Prostate gland (tissue), 2 donors: ENCODE results near the gene TMOD4. TPM values are rescaled to one million over a fixed set of nuclear protein-coding genes. Genes with fewer than 3 reads are reported as not detected.

Experiments used
- DNase-seq: peaks from one replicate; pipeline ENCODE4 v3.0.0-alpha.2; 2019; ENCODE audit warnings: low spot score
- H3K27ac ChIP-seq, 2 donors: fragments of 200-600 bp; sonication (generic); 2 replicates each; pipeline ENCODE4 v1.5.1; 2017 to 2019
- H3K27me3 ChIP-seq: fragments of 200-600 bp; sonication (generic); replicated peaks from 2 replicates; pipeline ENCODE4 v1.5.1; 2019; ENCODE audit not compliant: insufficient read depth
- H3K36me3 ChIP-seq, 2 donors: fragments of 200-600 bp; sonication (generic); 1 replicate in 1 of 2; 2 replicates in 1 of 2; pipeline versions ENCODE4 v1.5.1 to v1.8.1; 2017 to 2019
- H3K4me1 ChIP-seq: fragments of 200-600 bp; sonication (generic); replicated peaks from 2 replicates; pipeline ENCODE4 v1.5.1; 2019
- H3K4me3 ChIP-seq, 2 donors: fragments of 200-600 bp; sonication (generic); 2 replicates each; pipeline ENCODE4 v1.5.1; 2017 to 2019
- H3K9me3 ChIP-seq: fragments of 200-600 bp; sonication (generic); 2 replicates; pipeline ENCODE4 v1.5.1; 2017
- CTCF ChIP-seq, 4 experiments: fragments of 200-600 bp in 2 of 4; fragments of 450-650 bp in 2 of 4; sonication (generic) in 2 of 4; IDR thresholded peaks; 1 replicate in 3 of 4; 2 replicates in 1 of 4; pipeline ENCODE4 v1.5.1; 2016 to 2019; ENCODE audit warnings: antibody characterized with exemption in 4 of 4, mild to moderate bottlenecking in 2 of 4, moderate library complexity in 2 of 4
- POLR2A ChIP-seq: fragments of 450-650 bp; IDR thresholded peaks from one replicate; pipeline ENCODE4 v1.6.1; 2016; ENCODE audit warnings: antibody characterized with exemption, mild to moderate bottlenecking
- POLR2AphosphoS5 ChIP-seq: sonication (generic); formaldehyde crosslinking; IDR thresholded peaks from one replicate; pipeline ENCODE4 v1.6.1; 2017; ENCODE audit warnings: antibody characterized with exemption
- WGBS: methylation state at CpG from one replicate; pipeline ENCODE4 v1.1.5; 2018; 5-methylcytosine and 5-hydroxymethylcytosine counted together
- intact Hi-C: fragments of 100-400 bp; cut with DNase I; formaldehyde crosslinking; loops from one replicate; pipeline ENCODE4 v1.14.2; 2022
- total RNA-seq, 2 donors: library from RNA; depleted of rRNA; stranded (reverse); fragments of >200 nt; gene quantifications; one replicate each; pipeline ENCODE4 v1.1.0, GENCODE V29; 2016

Gene TMOD4
- total RNA-seq, 2 donors from 2014 or later: 1.7 TPM; not detected in 1

DNA sequence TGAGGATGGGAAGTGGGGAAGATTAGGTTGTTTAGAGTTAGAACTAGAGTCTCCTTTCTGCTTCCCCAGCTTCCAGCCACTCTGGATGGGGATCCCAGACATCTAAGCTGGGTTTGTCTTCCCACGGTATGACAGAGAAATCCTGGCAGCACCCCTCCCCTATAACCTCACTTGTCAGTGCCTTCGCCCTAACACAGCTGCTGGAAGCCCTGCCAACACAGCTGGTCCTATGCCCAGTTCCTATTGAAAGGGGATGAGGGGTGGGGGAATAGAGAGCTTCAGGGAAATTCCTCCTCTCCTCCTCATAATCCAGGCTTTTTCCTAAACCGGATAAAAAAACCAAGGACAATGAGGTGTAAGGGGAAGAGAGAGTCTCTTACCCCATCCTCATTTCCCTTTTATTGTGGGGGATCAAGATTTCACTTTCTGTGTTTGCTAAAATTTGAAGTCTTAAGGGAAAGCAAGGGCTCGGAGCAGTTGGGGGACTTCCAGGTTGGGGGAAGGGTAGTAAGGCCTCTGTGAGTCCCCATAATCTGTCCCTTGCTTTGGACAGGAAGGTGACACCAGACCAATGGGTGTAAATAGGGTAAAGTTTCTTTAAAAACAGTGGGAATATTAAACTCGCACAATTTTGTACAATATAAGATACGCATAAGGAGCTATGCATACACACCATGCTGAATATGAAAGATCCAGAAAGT lies 590 bp downstream of the TMOD4 start:
- Histone ChIP-seq H3K9me3 (no peaks in the 10 kb centered on the region), H3K4me1 (no peaks in the 10 kb centered on the region), H3K27me3 (no peaks in the 10 kb centered on the region), H3K4me3 (no peak overlapping the region), H3K27ac (no peak overlapping the region), H3K36me3 (peaks cover 0 to 8% of the 10 kb centered on the region in 2 donors)
- no peak for TF ChIP-seq POLR2A
- no peak for TF ChIP-seq POLR2AphosphoS5
- no peak for TF ChIP-seq CTCF (IDR thresholded peaks at IDR 0.05)
- WGBS: 52% methylated on average over 6 of the region's 6 CpGs
- intact Hi-C loops: no loop called here
- DNase-seq: no peak

- TF ChIP-seq POLR2A (no peak), POLR2AphosphoS5 (no peak), CTCF (IDR thresholded peaks at IDR 0.05) (no peak)
- Histone ChIP-seq H3K4me3 (no peak overlapping the region), H3K9me3 (no peaks in the 10 kb centered on the region), H3K36me3 (no peaks in the 10 kb centered on the region), H3K27ac (no peak overlapping the region), H3K4me1 (no peaks in the 10 kb centered on the region), H3K27me3 (no peaks in the 10 kb centered on the region)
- intact Hi-C loops: no loop called here
- DNase-seq: no peak
- WGBS: 90% methylated on average over 5 of the region's 5 CpGs
Observed at GRCh38 chr1:151171190-151171589, 4.6 kb downstream of the TMOD4 start.

DNA sequence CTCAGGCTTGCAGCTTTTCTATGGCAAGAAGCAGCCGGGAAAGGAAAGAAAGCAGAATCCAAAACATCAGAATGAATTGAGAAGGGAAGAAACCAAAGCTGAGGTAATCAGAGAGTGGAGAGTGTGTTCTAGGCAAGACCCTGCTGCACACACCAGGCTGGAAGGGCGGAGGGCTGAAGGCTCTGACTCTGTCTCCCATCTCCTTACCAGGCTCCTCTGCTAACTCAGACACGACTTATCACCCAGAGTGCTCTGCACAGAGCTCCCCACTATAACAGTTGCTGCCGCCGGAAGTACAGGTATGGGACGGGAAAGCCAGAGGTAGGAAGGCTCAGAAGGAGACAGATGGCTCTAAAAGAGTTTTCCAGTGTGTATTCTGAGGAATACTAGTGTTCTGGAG lies 8.7 kb downstream of the TMOD4 start:
- WGBS: 88% methylated on average over 6 of the region's 6 CpGs
- no peak for DNase-seq
- H3K27ac ChIP-seq: no peak overlapping the region
- H3K27me3 ChIP-seq: no peaks in the 10 kb centered on the region
- H3K4me3 ChIP-seq: peak overlapping the region in 1 of 2 donors; percentile 65
- no peaks in the 10 kb centered on the region for H3K9me3 ChIP-seq
- TF ChIP-seq POLR2A (no peak), CTCF (IDR thresholded peaks at IDR 0.05) (no peak), POLR2AphosphoS5 (no peak)
- no peaks in the 10 kb centered on the region for H3K36me3 ChIP-seq
- intact Hi-C loops: no loop called here
- H3K4me1 ChIP-seq: peaks cover 6% of the 10 kb centered on the region

- Histone ChIP-seq H3K4me1 (peaks cover 6% of the 10 kb centered on the region), H3K4me3 (peak overlapping the region; percentile 65 to 82), H3K36me3 (no peaks in the 10 kb centered on the region), H3K9me3 (no peaks in the 10 kb centered on the region), H3K27ac (peak overlapping the region; percentile 86 to 90), H3K27me3 (no peaks in the 10 kb centered on the region)
- TF ChIP-seq CTCF (IDR thresholded peaks at IDR 0.05) (no peak), POLR2AphosphoS5 (no peak), POLR2A (no peak)
- WGBS: 2% methylated on average over 15 of the region's 15 CpGs
- intact Hi-C loops: no loop called here
- DNase-seq: no peak
Observed at GRCh38 chr1:151166505-151166956, 9.2 kb downstream of the TMOD4 start.
